COLO829 (cell line): Measurements from ENCODE around the gene SMAD3.
"Not testable (repeated sequence)": the region's sequence is repeated elsewhere in the genome, so short reads cannot be mapped to it uniquely, and the experiment has no call there.

Experiments used
- DNase-seq: peaks from one replicate; pipeline ENCODE4 v3.0.0; 2012; ENCODE audit warnings: low spot score

The SMAD3 gene

GRCh38 chr15:67063689-67064606 lies 1.5 kb upstream of the SMAD3 start:
- no peak for DNase-seq

- no peak for DNase-seq
Observed at GRCh38 chr15:67064607-67065530, 533 bp upstream of the SMAD3 start.

GRCh38 chr15:67066041-67066958 lies 898 bp downstream of the SMAD3 start:
- no peak for DNase-seq

- DNase-seq, result no peak
Observed at GRCh38 chr15:67066959-67067853, 1.8 kb downstream of the SMAD3 start.

- no peak for DNase-seq
Observed at GRCh38 chr15:67067930-67068551, 2.6 kb downstream of the SMAD3 start.

DNA sequence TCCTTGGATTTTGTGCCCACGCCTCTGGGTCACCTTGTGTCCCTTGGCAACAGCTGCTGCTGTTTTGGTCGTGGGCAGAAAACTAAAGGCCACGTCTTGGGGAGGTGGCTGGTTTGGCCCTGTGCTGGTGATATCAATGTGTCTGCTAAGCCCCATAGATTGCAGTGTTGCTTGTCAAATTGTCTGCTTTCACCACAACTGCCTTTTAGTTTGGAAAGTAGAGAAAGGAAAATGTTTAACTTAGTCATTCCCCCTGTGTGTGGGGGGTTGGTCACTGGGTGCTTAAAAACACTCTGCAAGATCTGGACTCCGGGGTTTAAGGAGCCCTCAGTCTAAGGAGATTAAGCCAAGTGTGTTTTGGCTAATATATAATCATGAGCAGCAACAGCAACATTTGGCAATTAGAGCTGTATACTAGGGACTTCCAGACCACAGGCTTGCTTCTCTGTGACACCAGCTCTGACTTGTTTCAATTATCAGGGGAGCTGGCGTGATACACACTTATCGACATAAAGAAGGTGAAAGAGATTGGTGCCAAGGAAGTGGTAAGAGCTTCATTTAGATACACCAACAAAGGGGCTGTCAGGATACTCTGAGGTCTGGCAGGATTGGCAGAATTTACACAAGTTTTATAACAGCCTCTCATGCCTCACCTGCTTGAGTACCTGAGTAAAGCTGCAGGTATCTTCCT lies 3.5 kb downstream of the SMAD3 start:
- DNase-seq, result no peak

GRCh38 chr15:67070150-67070549 lies 4.7 kb downstream of the SMAD3 start:
- no peak for DNase-seq

DNA sequence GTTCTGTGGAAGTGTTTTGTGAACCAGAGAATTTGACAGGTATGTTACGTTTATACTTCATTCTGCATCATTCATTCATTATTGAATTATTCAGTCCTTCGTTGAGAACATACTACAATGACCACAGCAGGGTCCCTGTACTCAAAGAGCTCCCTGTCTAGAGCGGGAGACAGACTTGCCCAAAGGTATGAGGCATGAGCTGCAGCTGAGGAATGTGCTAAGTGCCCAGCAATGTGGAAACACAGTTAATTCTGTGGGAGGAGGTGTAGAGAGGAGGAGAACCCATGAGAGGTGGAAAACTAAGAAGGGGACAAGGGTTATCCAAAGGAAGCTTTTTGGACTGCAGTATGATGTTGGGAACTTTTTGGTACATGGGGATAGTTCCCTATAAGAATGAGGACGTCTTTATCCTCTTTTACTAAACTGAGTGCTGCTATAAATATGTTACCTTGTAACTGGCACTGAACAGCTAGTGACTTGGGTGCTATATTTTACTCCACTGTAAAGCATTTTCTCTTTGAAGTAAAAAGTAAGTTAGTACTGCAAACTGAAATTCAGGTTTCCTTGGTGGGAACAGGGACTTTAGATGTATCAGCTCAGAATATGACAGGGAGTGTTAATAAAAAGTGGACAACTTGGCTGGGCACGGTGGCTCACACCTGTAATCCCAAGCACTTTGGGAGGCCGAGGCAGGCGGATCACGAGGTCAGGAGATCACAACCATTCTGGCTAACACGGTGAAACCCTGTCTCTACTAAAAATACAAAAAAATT lies 5.7 kb downstream of the SMAD3 start:
- no peak for DNase-seq

DNA sequence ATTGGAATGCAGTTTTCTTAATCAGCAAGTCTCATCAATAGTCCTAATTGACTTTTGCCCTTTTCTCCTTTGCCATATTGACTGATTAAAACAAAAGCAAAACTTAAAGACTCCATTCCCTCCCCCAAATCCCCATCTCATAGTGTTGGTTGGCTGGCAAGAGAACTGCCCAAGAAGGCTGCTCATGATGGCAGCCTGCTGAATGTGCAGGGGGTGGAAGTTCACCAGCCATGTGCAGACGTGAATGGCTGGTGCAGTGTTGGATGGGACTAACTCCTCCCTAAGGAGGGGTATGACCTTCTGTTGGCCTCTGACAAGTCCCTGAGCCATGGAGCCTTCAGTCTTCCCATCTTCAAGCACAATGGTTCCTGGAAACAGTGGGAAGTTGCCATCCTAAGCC lies 7.0 kb downstream of the SMAD3 start:
- no peak for DNase-seq

- no peak for DNase-seq
Observed at GRCh38 chr15:67072958-67073357, 7.6 kb downstream of the SMAD3 start.

DNA sequence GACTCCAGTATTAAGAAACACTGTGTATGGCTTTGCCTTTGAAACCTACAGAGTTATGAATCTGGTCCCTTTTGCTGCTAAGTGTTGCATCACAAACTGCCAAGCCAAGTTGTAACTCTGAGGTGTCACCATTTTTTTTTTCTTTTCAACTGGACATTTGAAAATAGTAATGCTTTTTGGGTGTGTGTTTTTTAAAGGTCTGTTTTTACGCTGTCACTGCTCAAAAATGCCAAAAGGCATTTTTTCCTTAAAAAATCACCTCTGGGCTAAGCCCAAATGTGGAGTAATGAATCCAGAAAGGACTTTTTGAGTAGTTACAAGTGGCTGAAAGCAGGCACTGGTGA lies 9.5 kb downstream of the SMAD3 start:
- no peak for DNase-seq

- not testable (repeated sequence) for DNase-seq
Observed at GRCh38 chr15:67075555-67076135, 10.2 kb downstream of the SMAD3 start.

DNA sequence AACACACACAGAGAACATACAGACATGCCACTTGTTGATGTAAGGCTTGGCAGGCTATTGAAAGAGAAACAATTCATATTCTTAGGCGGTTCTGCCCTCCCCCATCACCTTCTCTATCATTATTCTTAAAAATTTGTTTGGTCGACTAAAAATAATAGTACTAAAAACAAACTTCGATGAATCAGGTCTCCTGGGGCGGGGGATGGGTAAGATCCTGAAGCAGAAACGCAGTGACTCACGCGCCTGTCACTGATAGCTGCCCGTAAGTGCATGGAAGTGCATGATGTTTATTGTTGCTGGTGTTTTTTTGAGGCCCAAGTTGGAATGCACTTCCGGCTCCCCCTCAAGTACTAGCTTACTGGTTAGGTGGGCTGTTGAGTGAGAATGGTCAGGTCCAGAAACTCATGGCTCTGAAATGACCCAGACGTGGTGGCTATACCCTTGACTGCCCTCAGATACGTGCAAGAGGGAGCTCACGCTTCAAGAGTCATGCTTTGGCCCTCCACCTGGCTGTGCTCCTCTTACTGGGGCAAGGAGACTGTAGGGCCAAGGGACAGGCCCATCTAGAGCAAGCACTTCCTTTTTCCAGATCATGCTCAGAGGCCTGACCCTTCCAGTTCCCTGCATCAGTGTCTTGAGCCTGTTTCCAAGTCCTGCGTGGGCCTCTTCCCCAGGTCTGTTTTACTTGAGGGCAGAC lies 10.9 kb downstream of the SMAD3 start:
- DNase-seq, result no peak

DNA sequence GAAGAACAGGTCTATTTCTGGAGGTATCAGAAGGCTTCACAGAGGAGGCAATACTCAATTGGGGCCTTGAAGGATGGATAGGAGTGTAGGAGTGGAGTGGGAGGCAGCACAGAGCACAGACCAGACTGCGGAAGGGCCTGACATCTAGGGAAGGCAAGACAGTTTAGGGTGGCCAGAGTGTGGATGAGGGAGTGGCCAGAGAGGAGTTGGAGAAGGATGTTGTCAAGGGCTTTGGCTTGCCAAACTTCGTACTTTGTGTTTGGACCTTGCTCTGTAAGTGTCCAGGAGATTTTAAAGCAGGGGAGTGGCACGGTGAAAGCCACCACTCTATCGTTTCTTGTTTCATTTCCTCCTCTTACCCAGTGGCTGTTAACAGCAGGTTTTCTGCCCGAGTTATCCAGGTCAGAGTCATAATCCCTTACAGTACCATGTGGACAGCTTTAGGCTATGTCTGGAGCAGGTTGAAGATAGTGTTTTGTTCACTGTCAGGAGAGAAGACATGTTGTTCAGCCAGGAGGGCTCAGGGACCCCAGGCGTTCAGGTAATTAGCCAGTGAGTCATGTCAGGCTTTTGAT lies 12.3 kb downstream of the SMAD3 start:
- no peak for DNase-seq

GRCh38 chr15:67079361-67079760 lies 14.0 kb downstream of the SMAD3 start:
- DNase-seq, result no peak

DNA sequence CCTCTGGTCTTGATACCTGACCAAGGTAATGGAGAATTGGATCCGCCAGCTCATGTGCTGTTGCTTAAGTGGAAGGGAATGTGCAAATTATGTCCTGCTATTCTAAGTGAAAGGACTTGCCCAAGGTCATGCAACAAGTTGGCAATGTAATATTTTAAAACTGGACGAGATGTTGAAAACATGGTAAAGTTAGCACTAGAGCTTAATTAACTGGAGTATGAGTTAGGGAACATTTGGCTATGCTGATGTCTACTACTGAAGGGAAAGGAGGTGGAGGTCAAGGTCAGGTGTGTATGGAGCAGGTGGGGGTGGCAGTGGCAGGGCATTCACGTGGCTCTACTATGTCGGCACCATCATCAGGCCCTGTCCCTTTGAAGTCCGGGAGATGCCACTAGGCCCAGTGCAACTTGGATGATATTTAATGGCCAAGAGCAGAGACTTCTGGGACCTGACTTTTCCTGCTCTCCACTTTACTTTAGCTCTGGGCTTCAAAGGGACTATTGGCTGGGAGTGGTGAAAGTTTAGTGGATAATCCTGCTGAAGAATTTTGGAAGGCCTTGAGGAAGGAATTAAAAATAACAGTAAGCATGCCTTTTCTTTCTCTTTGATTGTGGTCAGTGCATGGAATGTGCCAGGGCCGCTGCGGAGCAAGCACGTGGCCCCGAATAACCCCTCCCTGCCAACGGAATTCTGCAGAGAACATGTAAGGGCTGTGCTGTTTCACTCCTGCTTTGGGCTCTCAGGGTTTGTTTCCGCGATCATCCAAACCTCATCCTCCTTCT lies 14.9 kb downstream of the SMAD3 start:
- DNase-seq, result no peak

DNA sequence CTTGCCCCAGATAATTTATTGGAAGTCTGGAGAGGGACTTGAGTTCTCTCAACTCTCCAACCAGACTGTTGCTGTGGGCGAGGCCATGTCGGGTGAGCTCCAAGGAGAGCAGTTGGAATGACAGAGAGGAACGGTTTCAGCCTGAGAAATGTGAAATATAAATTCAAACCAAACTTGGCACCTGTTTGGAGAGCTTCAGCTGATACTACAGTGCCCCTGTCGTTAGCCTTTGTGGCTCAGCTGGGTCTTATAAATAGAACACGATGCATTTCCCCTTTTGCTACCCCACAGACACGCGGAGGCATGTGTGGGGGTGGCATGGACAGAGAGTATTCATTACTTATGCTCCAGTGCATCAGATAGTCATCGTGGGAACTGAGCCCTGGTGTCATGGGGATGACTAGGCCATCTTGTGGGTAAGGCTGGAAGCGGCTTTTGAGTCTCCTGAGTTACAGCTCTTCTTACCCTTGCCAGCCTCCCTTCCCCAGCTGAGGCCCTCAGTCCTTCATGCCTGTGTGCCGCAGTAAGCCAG lies 15.6 kb downstream of the SMAD3 start:
- DNase-seq, result peak; percentile 48
